ENCODE measurements around the gene TGM1. TPM values are rescaled to one million over a fixed set of nuclear protein-coding genes. Genes with fewer than 3 reads are reported as not detected.

Gene TGM1
- total RNA-seq = 1 to 10 TPM; 3.3 to 4.5 TPM

GRCh38 chr14:24262821-24263733 is at the start of gene TGM1:
TGM1 (minus strand) TSS chr14:24263177; CDS start chr14:24262352, 825 bp downstream.

GRCh38 chr14:24310646-24311604 is 47.9 kb upstream of the TGM1 start, which contains the start of gene LTB4R:
LTB4R (plus strand) TSS chr14:24311502; CDS start chr14:24315652, 4,150 bp downstream.

GRCh38 chr14:24309538-24310264 is 46.7 kb upstream of the TGM1 start, which contains the start of gene LTB4R2:
LTB4R2 (plus strand) TSS chr14:24310140; CDS start chr14:24310665, 525 bp downstream.

GRCh38 chr14:24307575-24308341 is 44.8 kb upstream of the TGM1 start, which contains the start of gene CIDEB:
CIDEB (minus strand) TSS chr14:24307977; CDS start chr14:24307858, 119 bp downstream.

GRCh38 chr14:24299255-24300191 is 36.5 kb upstream of the TGM1 start, which contains the start of the genes DHRS1 and NOP9:
DHRS1 (minus strand) TSS chr14:24299780; CDS start chr14:24299106, 674 bp downstream.
NOP9 (plus strand) TSS chr14:24299850; CDS start chr14:24299955, 105 bp downstream.

GRCh38 chr14:24271134-24271833 is 8.3 kb upstream of the TGM1 start, which contains the start of gene RABGGTA:
RABGGTA (minus strand) TSS chr14:24271597; CDS start chr14:24271115, 482 bp downstream.

GRCh38 chr14:24232645-24233537 is 30.1 kb downstream of the TGM1 start, which contains the start of gene GMPR2:
GMPR2 (plus strand) TSS chr14:24232929; CDS start chr14:24233254, 325 bp downstream.

GRCh38 chr14:24232121-24232644 is 30.8 kb downstream of the TGM1 start, which contains the start of gene NEDD8:
NEDD8 (minus strand) TSS chr14:24232367; CDS start chr14:24232267, 100 bp downstream.

GRCh38 chr14:24215495-24216344 is 47.3 kb downstream of the TGM1 start, which contains the start of gene MDP1:
MDP1 (minus strand) TSS chr14:24216066; CDS start chr14:24215955, 111 bp downstream.

GRCh38 chr14:24212924-24213865 is 49.8 kb downstream of the TGM1 start, which contains the start of gene CHMP4A:
CHMP4A (minus strand) TSS chr14:24213488; CDS start chr14:24213439, 49 bp downstream.

Data from activated naive CD4-positive, alpha-beta T cell treated with anti-CD3 and anti-CD28 coated beads, Interleukin-2, amount 10 ng/mL, durations not matched to agents 5 hours and 36 hours (primary cell).